IPS-20b (cell line): ENCODE measurements around the gene POLR3E.
A peak's percentile ranks its signal among the peaks of the same experiment; 100 is the strongest.
"Not testable (repeated sequence)": the region's sequence is repeated elsewhere in the genome, so short reads cannot be mapped to it uniquely, and the experiment has no call there.

Experiments used
- H3K27ac ChIP-seq: one replicate; pipeline ENCODE4 v1.5.1; 2013; ENCODE audit warnings: low read length
- H3K27me3 ChIP-seq: 2 replicates; pipeline ENCODE4 v1.6.1; 2013; ENCODE audit warnings: mild to moderate bottlenecking, low read length, inconsistent platforms; ENCODE audit not compliant: insufficient read depth
- H3K36me3 ChIP-seq: 2 replicates; pipeline ENCODE4 v1.6.1; 2013; ENCODE audit warnings: low read depth, mild to moderate bottlenecking, inconsistent platforms, low read length, moderate library complexity; ENCODE audit not compliant: insufficient read depth
- H3K4me1 ChIP-seq: 2 replicates; pipeline ENCODE4 v1.6.1; 2013; ENCODE audit warnings: mild to moderate bottlenecking, control low read depth, inconsistent platforms, low read length, moderate library complexity; ENCODE audit not compliant: insufficient read depth
- H3K4me3 ChIP-seq: 2 replicates; pipeline ENCODE4 v1.5.1; 2013; ENCODE audit warnings: mild to moderate bottlenecking, low read length, inconsistent platforms
- H3K9ac ChIP-seq: 2 replicates; pipeline ENCODE4 v1.6.1; 2013; ENCODE audit warnings: low read depth, mild to moderate bottlenecking, inconsistent platforms, low read length, moderate library complexity
- H3K9me3 ChIP-seq: 2 replicates; pipeline ENCODE4 v1.6.1; 2013; ENCODE audit warnings: mild to moderate bottlenecking, low read depth, low read length, inconsistent platforms; ENCODE audit not compliant: insufficient read depth

Gene POLR3E

DNA sequence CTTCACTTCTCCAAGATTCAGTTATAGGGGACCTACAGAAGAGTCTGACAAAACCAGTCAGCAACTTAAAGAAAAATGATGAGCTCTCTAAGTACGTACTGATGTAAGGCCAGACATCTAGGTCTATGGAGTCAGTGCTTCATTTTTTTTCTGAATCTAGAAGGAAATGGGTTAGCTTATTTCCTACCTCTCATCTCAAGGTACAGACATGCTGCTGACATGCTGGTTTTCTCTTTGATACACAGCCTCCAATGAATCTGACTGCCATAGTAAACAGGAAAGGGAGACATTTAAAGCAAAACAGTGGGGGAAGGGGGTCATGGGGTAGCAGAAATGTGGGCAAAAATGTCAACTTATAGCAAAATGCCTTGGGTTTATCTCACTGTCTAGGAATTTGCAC lies 60.8 kb downstream of the POLR3E start:
- Histone ChIP-seq H3K36me3 (peaks cover 31% of the 10 kb centered on the region), H3K27me3 (no peaks in the 10 kb centered on the region), H3K4me1 (peaks cover 24% of the 10 kb centered on the region), H3K4me3 (no peak overlapping the region), H3K9me3 (no peaks in the 10 kb centered on the region), H3K27ac (no peak overlapping the region), H3K9ac (no peak overlapping the region)

DNA sequence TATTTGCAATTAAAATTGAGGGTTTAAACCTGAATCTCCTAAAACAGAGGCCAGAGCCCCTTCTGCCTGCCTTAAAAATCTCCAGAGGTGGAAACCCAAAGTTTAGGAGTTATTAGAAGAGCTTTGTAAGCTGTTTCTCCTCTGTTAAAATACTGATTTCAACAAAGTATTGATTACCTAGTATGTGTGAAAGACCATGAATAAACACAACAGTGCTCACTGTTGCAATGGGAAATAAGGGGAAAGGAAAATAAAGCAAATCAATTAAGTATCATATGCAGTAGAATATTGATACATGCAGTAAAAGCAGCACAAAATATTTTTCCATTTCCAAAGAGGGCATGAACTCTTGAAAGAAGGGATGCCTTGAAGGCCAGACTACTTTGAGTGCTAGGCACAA lies 62.5 kb downstream of the POLR3E start:
- peaks cover 11% of the 10 kb centered on the region for H3K4me1 ChIP-seq

DNA sequence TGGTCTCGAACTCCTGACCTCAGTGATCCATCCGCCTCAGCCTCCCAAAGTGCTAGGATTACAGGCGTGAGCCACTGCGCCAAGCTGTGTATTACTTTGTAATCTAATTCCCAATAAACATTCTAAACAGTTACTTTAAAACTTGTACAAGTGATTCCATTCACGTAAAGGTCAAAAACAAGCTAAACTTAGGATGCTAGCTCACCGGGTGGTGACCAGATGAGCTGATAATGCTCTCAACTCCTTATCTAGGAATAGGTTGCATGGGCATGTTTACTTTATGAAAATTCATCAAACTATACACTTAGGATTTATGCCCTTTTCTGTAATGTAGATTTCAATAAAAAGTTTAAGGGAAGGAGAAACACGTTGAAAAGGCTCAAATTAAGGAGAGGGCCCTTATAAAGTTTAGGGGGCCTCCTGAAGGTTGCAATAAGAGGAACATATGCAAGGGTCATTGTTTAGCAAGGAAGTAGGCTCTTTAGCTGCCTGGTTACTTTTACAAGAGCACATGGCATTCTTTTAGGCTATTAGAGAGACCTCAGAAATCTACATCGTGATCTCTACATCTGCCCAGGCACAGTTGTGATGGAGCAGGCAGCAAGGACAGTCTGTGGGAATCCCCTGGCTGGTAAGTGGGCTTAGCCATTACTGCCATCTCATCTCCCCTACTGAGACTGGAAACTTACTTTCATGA lies 63.9 kb downstream of the POLR3E start:
- no peaks in the 10 kb centered on the region for H3K9me3 ChIP-seq
- H3K9ac ChIP-seq, result no peak overlapping the region
- H3K4me3 ChIP-seq, result no peak overlapping the region
- peaks cover 11% of the 10 kb centered on the region for H3K4me1 ChIP-seq
- H3K36me3 ChIP-seq, result peaks cover 54% of the 10 kb centered on the region
- no peak overlapping the region for H3K27ac ChIP-seq
- no peaks in the 10 kb centered on the region for H3K27me3 ChIP-seq

More for the DNA sequence above, 62.5 kb downstream of the POLR3E start:
- Histone ChIP-seq H3K27me3 (no peaks in the 10 kb centered on the region), H3K9ac (no peak overlapping the region), H3K36me3 (peaks cover 48% of the 10 kb centered on the region), H3K4me3 (no peak overlapping the region), H3K27ac (no peak overlapping the region), H3K9me3 (no peaks in the 10 kb centered on the region)

DNA sequence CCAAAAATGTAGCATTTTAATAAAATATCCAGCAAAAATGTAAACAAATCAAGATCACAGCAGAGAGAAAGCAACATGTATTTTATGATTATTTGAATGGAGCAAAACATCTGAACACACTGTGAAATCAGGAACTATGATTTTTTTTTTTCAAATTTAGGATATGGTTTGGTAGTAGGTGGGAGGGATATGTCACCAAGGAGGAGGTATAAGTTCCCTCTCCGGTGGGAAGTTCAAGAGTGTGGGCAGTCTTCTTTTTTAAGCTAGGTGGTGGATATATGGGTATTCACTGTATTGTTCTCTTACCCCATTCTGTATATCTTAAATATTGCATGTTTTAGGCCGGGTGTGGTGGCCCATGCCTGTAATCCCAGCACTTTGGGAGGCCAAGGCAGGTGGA lies 67.0 kb downstream of the POLR3E start:
- peaks cover 4% of the 10 kb centered on the region; the same call in 1 of the 2 replicates for H3K4me1 ChIP-seq
- no peak overlapping the region for H3K4me3 ChIP-seq

DNA sequence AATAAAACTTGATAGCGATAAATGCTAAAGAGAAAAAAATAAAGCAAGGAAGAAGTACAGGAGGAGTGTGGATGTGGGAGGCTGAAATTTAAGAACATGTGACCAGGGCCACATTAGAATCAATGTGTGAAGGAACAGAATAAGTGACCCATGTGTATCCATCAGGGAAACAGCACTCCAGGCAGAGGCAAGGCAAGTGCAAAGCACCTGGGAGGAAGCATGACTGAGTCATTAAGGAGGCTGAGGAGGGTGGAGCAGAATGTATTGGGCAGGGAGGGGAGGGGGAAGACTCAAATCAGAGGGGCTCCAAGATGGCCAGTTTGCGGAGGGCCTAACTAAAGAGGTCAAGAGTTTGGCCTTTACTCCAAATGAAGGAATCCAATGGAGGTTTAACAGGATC lies 69.2 kb downstream of the POLR3E start:
- Histone ChIP-seq H3K27me3 (no peaks in the 10 kb centered on the region), H3K4me1 (peaks cover 14% of the 10 kb centered on the region; the same call in 1 of the 2 replicates), H3K9me3 (no peaks in the 10 kb centered on the region), H3K36me3 (peaks cover 33% of the 10 kb centered on the region), H3K4me3 (no peak overlapping the region), H3K9ac (no peak overlapping the region), H3K27ac (no peak overlapping the region)

More for the DNA sequence above, 67.0 kb downstream of the POLR3E start:
- Histone ChIP-seq H3K27me3 (no peaks in the 10 kb centered on the region), H3K9me3 (no peaks in the 10 kb centered on the region), H3K36me3 (peaks cover 42% of the 10 kb centered on the region), H3K9ac (no peak overlapping the region), H3K27ac (no peak overlapping the region)

DNA sequence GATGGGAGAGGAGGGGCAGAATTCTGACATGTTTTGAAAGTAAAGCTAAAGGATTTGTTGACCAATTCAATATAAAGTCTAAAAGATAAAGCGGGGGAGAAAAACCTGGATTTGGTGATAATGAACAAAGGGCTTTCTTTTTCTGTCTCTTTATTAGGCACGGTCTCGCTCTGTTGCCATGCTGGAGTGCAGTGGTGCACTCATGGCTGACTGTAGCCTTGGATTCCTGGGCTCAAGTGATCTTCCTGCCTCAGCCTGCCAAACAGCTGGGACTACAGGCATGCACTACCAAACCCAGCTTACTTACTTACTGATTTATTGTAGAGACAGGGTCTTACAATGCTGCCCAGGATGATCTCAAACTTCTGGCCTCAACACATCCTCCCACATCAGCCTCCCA lies 69.7 kb downstream of the POLR3E start:
- Histone ChIP-seq H3K27me3 (no peaks in the 10 kb centered on the region), H3K36me3 (peaks cover 33% of the 10 kb centered on the region), H3K4me1 (peaks cover 14% of the 10 kb centered on the region; the same call in 1 of the 2 replicates), H3K9me3 (no peaks in the 10 kb centered on the region), H3K4me3 (no peak overlapping the region), H3K27ac (no peak overlapping the region), H3K9ac (no peak overlapping the region)

DNA sequence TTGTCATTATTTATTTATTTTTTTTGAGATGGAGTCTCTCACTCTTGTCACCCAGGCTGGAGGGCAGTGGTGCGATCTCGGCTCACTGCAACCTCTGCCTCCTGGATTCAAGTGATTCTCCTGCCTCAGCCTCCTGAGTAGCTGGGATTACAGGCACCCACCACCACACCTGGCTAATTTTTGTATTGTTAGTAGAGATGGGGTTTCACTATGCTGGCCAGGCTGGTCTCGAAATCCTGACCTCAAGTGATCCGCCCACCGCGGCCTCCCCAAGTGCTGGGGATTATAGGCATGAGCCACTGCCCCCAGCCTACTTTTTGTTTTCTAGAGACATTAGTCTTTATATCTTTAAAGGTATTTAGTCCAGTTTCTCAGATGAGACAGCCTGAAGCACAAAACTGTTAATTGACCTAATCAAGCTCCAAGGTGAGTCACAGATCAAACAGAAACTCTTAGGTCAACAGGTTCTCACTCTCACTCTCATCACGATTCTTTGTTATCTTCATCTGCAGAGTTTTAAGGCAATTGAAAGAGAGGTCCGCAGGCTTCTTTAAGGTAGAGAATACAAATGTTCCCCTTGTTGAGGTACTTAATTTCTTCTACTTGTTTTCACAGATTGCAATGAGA lies 71.1 kb downstream of the POLR3E start:
- H3K9ac ChIP-seq, H3K27me3 ChIP-seq, H3K4me3 ChIP-seq, H3K9me3 ChIP-seq, H3K27ac ChIP-seq: not testable (repeated sequence)
- H3K4me1 ChIP-seq, result peaks cover 26% of the 10 kb centered on the region
- H3K36me3 ChIP-seq, result peaks cover 20% of the 10 kb centered on the region

DNA sequence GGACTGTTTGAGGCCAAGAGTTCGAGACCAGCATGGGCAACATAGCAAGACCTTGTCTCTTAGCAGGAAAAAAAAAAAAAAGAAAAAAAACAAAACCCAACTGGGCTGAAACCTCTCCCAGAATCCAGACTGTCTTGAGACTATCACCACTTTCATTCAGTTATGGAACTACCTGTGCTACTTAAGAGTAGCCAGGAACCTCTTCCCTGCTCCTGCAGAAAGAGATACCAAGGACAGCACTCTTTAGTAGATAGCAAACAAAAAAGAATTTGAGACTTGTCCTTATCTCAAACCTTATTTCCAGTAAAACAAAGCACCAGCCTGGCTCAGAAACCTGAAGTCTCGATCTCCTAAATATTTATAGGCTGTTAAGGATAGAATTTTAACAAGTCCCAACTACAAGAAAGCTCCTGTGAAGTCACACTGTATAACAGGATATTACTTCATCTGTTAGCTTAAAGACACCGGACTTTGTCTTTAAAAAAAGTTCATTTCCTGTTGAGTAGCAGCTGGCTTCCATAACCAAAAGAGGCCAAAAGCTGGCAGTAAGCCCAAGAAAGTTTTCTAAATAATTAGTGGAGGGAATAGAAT lies 72.1 kb downstream of the POLR3E start:
- Histone ChIP-seq H3K4me3 (no peak overlapping the region), H3K4me1 (peaks cover 28% of the 10 kb centered on the region), H3K9ac (0 out of 2 replicates have a peak overlapping the region, but pooled peaks have one; percentile 23)

DNA sequence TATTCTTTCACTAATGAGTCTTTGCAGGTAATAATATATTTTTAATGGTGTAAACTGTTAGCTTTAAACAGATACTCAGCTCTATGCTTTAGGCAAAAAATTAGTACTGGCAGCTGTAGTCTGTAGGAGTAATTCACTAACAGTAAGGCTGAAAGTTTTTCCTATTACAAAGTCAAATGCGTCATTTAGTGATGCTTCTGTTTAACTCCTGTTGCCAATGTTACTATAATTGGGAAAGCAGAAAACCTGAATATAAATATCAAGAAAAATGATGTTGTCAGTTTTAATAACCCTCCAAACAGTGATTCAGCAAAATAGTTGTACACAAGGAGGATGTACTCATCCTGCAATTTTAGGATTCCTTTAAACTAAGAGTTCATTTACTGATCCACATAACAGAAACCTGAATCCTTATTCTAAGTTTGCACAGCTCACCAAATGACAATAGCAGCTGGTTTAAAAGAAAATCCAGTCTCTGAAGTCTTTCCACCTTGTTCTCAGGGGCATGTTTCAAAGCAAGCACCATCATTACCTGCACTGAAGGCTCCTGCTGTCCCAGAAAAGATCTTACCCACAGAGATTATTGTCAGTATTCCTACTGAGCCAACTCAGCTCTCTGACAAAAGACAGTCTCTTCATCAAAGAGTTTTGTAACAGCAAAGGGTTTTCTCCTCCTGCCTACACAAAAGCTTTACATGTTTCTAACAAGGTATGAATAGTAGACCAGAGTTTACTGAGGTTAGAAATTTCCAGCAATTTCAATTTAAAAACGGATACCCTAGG lies 73.0 kb downstream of the POLR3E start:
- Histone ChIP-seq H3K36me3 (peaks cover under 1% of the 10 kb centered on the region; the same call in 1 of the 2 replicates), H3K27me3 (peaks cover 16% of the 10 kb centered on the region; the same call in 1 of the 2 replicates), H3K4me1 (peaks cover 28% of the 10 kb centered on the region), H3K9me3 (no peaks in the 10 kb centered on the region), H3K27ac (no peak overlapping the region), H3K9ac (no peak overlapping the region; the same call in 1 of the 2 replicates), H3K4me3 (no peak overlapping the region; the same call in 1 of the 2 replicates)

More for the DNA sequence above, 72.1 kb downstream of the POLR3E start:
- no peaks in the 10 kb centered on the region for H3K9me3 ChIP-seq
- no peak overlapping the region for H3K27ac ChIP-seq
- peaks cover 14% of the 10 kb centered on the region; the same call in 1 of the 2 replicates for H3K27me3 ChIP-seq
- peaks cover 10% of the 10 kb centered on the region for H3K36me3 ChIP-seq

DNA sequence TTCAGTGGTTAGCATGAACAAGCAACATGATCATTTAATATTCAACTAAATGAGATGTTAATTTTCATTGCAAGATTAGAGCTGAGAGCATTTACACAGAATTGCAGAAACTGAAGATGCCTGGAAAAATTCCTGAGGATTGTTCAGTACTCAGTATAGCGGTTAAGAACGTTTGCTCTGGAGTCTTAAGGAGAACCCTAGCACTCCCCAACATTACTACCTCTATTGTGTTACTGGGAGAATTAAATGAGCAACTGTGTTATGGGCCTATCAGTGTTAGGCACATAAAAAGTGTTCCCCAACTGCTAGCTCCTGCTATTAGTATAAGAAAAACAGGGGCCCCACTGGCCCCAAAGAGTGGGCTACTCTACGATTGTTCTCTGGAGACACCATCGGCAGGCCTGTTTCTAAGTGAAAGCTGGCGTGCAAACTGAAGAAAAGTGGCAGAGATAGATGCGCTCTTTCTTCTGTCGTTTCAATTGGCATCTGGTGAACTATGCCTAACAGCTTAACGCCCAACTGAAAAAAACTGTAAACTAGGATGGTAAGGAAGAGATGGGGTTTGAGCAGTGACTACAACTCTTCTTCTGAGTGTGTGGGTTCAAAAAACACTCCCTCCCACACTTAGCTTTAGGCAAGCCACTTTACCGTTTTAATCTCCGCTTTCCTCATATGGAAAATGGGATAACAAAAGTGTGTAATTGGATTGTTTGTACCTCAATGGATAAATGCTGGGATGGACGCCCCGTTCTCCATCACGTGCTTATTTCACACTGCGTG lies 75.9 kb downstream of the POLR3E start:
- Histone ChIP-seq H3K27me3 (peaks cover 33% of the 10 kb centered on the region), H3K27ac (no peak overlapping the region), H3K9ac (peak overlapping the region; percentile 73), H3K9me3 (no peaks in the 10 kb centered on the region), H3K4me1 (peaks cover 28% of the 10 kb centered on the region), H3K4me3 (peak overlapping the region; percentile 79), H3K36me3 (no peaks in the 10 kb centered on the region; the same call in 1 of the 2 replicates)
